Smooth muscle cell (in vitro differentiated cells): ENCODE data around the gene LEF1. TPM values are rescaled to one million over a fixed set of nuclear protein-coding genes. Genes with fewer than 3 reads are reported as not detected.

Experiments
- DNase-seq: peaks from one replicate; lab custom pipeline; 2025; ENCODE audit not compliant: unreplicated experiment; lab: John Stamatoyannopoulos, UW
- H2AFZ ChIP-seq: fragments of 200-600 bp; sonication (generic); 2 replicates; pipeline ENCODE4 v1.6.0; 2016; ENCODE audit warnings: antibody characterized with exemption, low read depth, mild to moderate bottlenecking
- H3F3A ChIP-seq: fragments of 200-600 bp; sonication (generic); 2 replicates; pipeline ENCODE4 v1.6.0; 2017; ENCODE audit warnings: antibody characterized with exemption, low read depth
- H3K27ac ChIP-seq: fragments of 200-600 bp; sonication (generic); 2 replicates; pipeline ENCODE4 v1.5.1; 2016; ENCODE audit warnings: low read depth, mild to moderate bottlenecking
- H3K27me3 ChIP-seq: fragments of 200-600 bp; sonication (generic); 2 replicates; pipeline ENCODE4 v1.6.1; 2016; ENCODE audit warnings: low read depth, mild to moderate bottlenecking
- H3K36me3 ChIP-seq: fragments of 200-600 bp; sonication (generic); 2 replicates; pipeline ENCODE4 v1.5.1; 2016; ENCODE audit warnings: low read depth
- H3K4me1 ChIP-seq: fragments of 200-600 bp; sonication (generic); 2 replicates; pipeline ENCODE4 v1.5.1; 2016; ENCODE audit warnings: low read depth
- H3K4me2 ChIP-seq: fragments of 200-600 bp; sonication (generic); 2 replicates; pipeline ENCODE4 v1.6.0; 2016; ENCODE audit warnings: mild to moderate bottlenecking
- H3K4me3 ChIP-seq: fragments of 200-600 bp; sonication (generic); 2 replicates; pipeline ENCODE4 v1.5.1; 2016; ENCODE audit warnings: mild to moderate bottlenecking
- H3K79me2 ChIP-seq: fragments of 200-600 bp; sonication (generic); 2 replicates; pipeline ENCODE4 v1.6.0; 2016; ENCODE audit warnings: low read depth, mild to moderate bottlenecking
- H3K9ac ChIP-seq: fragments of 200-600 bp; sonication (generic); 2 replicates; pipeline ENCODE4 v1.6.0; 2016; ENCODE audit warnings: low read depth
- H3K9me3 ChIP-seq: fragments of 200-600 bp; sonication (generic); replicated peaks from 2 replicates; pipeline ENCODE4 v1.5.1; 2016; ENCODE audit warnings: low read depth
- H4K20me1 ChIP-seq: fragments of 200-600 bp; sonication (generic); 2 replicates; pipeline ENCODE4 v1.6.0; 2016; ENCODE audit warnings: low read depth
- WGBS: methylation state at CpG from one replicate; pipeline ENCODE4 v1.1.7; 2016; ENCODE audit warnings: low lambda C conversion rate; 5-methylcytosine and 5-hydroxymethylcytosine counted together
- polyA plus RNA-seq: library from polyadenylated mRNA; unstranded; fragments of >200 nt; fragmentation: Nextera tagmentation; extraction: Ambion mirVana; gene quantifications from 2 replicates; pipeline ENCODE4 v1.2.1, GENCODE V29; 2016
- total RNA-seq: library from RNA; depleted of rRNA; stranded (reverse); fragments of >200 nt; gene quantifications from 2 replicates; pipeline ENCODE4 v1.2.3, GENCODE V29; 2014
- TF ChIP-seq, protein P1 (sequence below): fragments of 200-600 bp; sonication (generic); IDR thresholded peaks from 2 replicates; pipeline ENCODE4 v1.5.1; 2017; ENCODE audit warnings: borderline replicate concordance, mild to moderate bottlenecking, antibody characterized with exemption; ENCODE audit not compliant: insufficient read depth, poor library complexity, severe bottlenecking

Gene LEF1
- total and polyA plus RNA-seq, 2 experiments from 2014 or later, result 87.3 to 96.2 TPM

DNA sequence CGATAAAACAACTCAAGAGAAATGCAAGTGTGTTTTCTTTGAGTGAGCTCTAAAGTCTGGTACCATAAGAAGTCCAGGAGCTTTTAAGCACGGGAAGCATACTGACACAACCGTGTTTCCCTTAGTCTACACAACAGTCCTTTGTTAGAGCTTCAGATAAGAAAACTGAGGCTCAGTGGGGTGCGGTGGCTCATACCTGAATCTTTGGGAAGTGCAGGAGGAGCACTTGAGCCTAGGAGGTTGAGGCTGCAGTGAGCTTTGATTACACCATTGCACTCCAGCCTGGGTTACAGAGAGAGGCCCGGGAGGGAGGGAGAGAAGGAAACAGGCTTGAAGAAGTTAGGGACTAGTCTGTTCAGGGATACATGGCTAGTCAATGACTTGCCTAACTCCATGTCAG lies 21.9 kb downstream of the LEF1 start:
- peaks cover 77% of the 10 kb centered on the region for H4K20me1 ChIP-seq
- no peaks in the 10 kb centered on the region for H3K27me3 ChIP-seq
- TF ChIP-seq, protein P1, sequence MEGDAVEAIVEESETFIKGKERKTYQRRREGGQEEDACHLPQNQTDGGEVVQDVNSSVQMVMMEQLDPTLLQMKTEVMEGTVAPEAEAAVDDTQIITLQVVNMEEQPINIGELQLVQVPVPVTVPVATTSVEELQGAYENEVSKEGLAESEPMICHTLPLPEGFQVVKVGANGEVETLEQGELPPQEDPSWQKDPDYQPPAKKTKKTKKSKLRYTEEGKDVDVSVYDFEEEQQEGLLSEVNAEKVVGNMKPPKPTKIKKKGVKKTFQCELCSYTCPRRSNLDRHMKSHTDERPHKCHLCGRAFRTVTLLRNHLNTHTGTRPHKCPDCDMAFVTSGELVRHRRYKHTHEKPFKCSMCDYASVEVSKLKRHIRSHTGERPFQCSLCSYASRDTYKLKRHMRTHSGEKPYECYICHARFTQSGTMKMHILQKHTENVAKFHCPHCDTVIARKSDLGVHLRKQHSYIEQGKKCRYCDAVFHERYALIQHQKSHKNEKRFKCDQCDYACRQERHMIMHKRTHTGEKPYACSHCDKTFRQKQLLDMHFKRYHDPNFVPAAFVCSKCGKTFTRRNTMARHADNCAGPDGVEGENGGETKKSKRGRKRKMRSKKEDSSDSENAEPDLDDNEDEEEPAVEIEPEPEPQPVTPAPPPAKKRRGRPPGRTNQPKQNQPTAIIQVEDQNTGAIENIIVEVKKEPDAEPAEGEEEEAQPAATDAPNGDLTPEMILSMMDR, result no peak
- WGBS, result 68% methylated on average over 5 of the region's 5 CpGs
- H3K9me3 ChIP-seq, result no peaks in the 10 kb centered on the region
- H3K36me3 ChIP-seq, result no peaks in the 10 kb centered on the region
- H2AFZ ChIP-seq, result no peak overlapping the region
- H3K9ac ChIP-seq, result no peak overlapping the region
- peaks cover 15% of the 10 kb centered on the region for H3K4me1 ChIP-seq
- H3K27ac ChIP-seq, result no peak overlapping the region
- no peak overlapping the region for H3K4me3 ChIP-seq
- DNase-seq, result no peak
- peaks cover 82% of the 10 kb centered on the region for H3K79me2 ChIP-seq
- H3K4me2 ChIP-seq, result no peak overlapping the region
- peaks cover 12% of the 10 kb centered on the region for H3F3A ChIP-seq

DNA sequence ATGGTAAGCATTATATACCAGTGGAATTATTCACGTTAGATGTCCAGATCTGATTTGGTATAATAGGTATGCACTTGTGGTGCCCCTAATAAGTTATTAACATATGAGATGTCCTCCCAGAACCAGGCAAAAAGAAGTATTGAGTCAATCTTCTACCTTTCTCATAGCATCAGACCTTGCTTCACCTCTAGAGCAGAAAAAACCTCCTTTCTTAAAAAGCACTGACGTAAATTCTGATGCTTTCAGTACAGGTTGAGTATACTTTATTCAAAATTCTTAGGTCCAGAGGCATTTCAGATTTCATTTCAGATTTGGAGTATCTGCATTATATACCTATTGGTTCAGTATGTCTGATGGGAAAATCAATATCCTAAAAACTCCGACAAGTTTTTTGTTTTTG lies 22.4 kb downstream of the LEF1 start:
- TF ChIP-seq, protein P1, result no peak
- no peak for DNase-seq
- Histone ChIP-seq H3K27ac (no peak overlapping the region), H3K4me2 (no peak overlapping the region), H4K20me1 (peaks cover 80% of the 10 kb centered on the region), H3K9ac (no peak overlapping the region), H3K36me3 (no peaks in the 10 kb centered on the region), H3K79me2 (peaks cover 85% of the 10 kb centered on the region), H3K27me3 (no peaks in the 10 kb centered on the region), H3F3A (peaks cover 11% of the 10 kb centered on the region), H2AFZ (no peak overlapping the region), H3K9me3 (no peaks in the 10 kb centered on the region), H3K4me1 (peaks cover 15% of the 10 kb centered on the region), H3K4me3 (no peak overlapping the region)
- WGBS, result 98% methylated on average over 3 of the region's 3 CpGs

DNA sequence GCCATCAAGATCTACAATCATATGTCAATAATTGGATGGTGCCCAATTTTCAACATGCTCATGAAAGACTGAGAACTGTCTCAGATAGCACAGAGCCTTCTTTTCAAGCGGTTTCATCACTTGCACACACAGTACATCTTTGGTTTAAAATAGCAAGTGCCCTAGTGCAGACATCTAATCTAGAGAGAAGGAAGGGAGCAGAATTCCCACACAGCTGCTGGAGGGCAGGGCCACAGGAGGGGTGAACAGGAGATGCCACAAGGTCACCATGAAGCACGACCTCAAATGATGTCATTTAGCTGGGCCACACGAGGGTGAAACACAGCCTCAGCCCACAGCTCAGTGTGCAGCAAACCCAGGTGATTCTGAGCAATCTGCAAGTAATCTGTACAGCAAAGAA lies 24.3 kb downstream of the LEF1 start:
- Histone ChIP-seq H3K9ac (no peak overlapping the region), H4K20me1 (peaks cover 77% of the 10 kb centered on the region), H3K4me1 (peaks cover 9% of the 10 kb centered on the region), H3K27me3 (no peaks in the 10 kb centered on the region), H3K9me3 (no peaks in the 10 kb centered on the region), H3K27ac (no peak overlapping the region), H3F3A (peaks cover 2% of the 10 kb centered on the region), H2AFZ (no peak overlapping the region), H3K79me2 (peaks cover 94% of the 10 kb centered on the region), H3K36me3 (no peaks in the 10 kb centered on the region), H3K4me3 (no peak overlapping the region), H3K4me2 (no peak overlapping the region)
- TF ChIP-seq, protein P1, result no peak
- 58% methylated on average over 3 of the region's 3 CpGs for WGBS
- no peak for DNase-seq

DNA sequence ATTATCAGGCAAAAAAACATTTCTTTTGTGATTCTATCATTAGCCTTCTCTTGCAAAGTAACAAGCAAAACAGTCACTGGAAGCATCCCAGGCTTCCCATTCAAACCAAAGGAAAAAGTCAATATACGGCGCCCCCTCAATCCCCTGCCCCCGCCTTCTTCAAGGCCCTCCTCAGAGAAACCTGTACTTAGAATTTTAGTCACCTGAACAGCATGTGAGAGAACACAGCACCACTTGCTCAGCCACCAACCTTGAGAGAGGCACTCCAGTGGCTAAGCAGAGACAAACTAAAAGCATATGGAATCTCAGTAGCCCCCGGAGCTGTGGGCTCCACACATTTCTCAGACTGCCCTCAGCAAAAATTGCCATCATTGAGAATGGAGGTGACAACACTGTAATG lies 25.2 kb downstream of the LEF1 start:
- peaks cover 96% of the 10 kb centered on the region for H3K79me2 ChIP-seq
- H3K9me3 ChIP-seq, result no peaks in the 10 kb centered on the region
- H3F3A ChIP-seq, result peaks cover 2% of the 10 kb centered on the region
- no peak overlapping the region for H3K4me2 ChIP-seq
- no peak overlapping the region for H3K27ac ChIP-seq
- no peak for DNase-seq
- H3K27me3 ChIP-seq, result no peaks in the 10 kb centered on the region
- H3K4me3 ChIP-seq, result no peak overlapping the region
- 80% methylated on average over 4 of the region's 4 CpGs for WGBS
- TF ChIP-seq, protein P1, result no peak
- H2AFZ ChIP-seq, result no peak overlapping the region
- peaks cover 9% of the 10 kb centered on the region for H3K4me1 ChIP-seq
- no peaks in the 10 kb centered on the region for H3K36me3 ChIP-seq
- H3K9ac ChIP-seq, result no peak overlapping the region
- H4K20me1 ChIP-seq, result peaks cover 80% of the 10 kb centered on the region
